H9 (cell line): ENCODE results near the gene SLC1A1. TPM values are rescaled to one million over a fixed set of nuclear protein-coding genes. Genes with fewer than 3 reads are reported as not detected.

Source experiments
- DNase-seq: peaks from one replicate; pipeline ENCODE4 v3.0.0-alpha.2; 2017
- H2AFZ ChIP-seq: one replicate; pipeline ENCODE4 v1.6.1; 2013; ENCODE audit warnings: mild to moderate bottlenecking, low read length, control low read depth, moderate library complexity
- H2AK5ac ChIP-seq: 2 replicates; pipeline ENCODE4 v1.6.1; 2013; ENCODE audit warnings: low read length, control low read depth, mixed read lengths; ENCODE audit not compliant: insufficient read length
- H2BK120ac ChIP-seq: one replicate; pipeline ENCODE4 v1.6.1; 2013; ENCODE audit warnings: low read depth, mild to moderate bottlenecking, low read length, control low read depth, inconsistent platforms; ENCODE audit not compliant: poor library complexity, severe bottlenecking
- H2BK12ac ChIP-seq: 2 replicates; pipeline ENCODE4 v1.6.1; 2013; ENCODE audit warnings: low read length, control low read depth, mixed read lengths, low read depth; ENCODE audit not compliant: insufficient read length
- H2BK15ac ChIP-seq: 2 replicates; pipeline ENCODE4 v1.6.1; 2013; ENCODE audit warnings: low read depth, low read length, control low read depth
- H2BK20ac ChIP-seq: one replicate; pipeline ENCODE4 v1.6.1; 2013; ENCODE audit warnings: low read depth, mild to moderate bottlenecking, low read length, control low read depth, inconsistent platforms; ENCODE audit not compliant: poor library complexity, severe bottlenecking
- H2BK5ac ChIP-seq: 2 replicates; pipeline ENCODE4 v1.6.1; 2013; ENCODE audit warnings: low read length, control low read depth, mixed read lengths; ENCODE audit not compliant: insufficient read length
- H3K14ac ChIP-seq: 2 replicates; pipeline ENCODE4 v1.6.1; 2013; ENCODE audit warnings: low read length, control low read depth; ENCODE audit not compliant: insufficient read depth
- H3K18ac ChIP-seq: 2 replicates; pipeline ENCODE4 v1.6.1; 2013; ENCODE audit warnings: low read depth, mild to moderate bottlenecking, mixed read lengths, low read length, control low read depth; ENCODE audit not compliant: insufficient read length
- H3K23ac ChIP-seq: 2 replicates; pipeline ENCODE4 v1.6.1; 2013; ENCODE audit warnings: low read length, control low read depth, mixed read lengths, low read depth; ENCODE audit not compliant: insufficient read length
- H3K23me2 ChIP-seq: 2 replicates; pipeline ENCODE4 v1.6.1; 2013; ENCODE audit warnings: low read depth, mild to moderate bottlenecking, mixed read lengths, low read length, control low read depth; ENCODE audit not compliant: insufficient read length, poor library complexity, severe bottlenecking
- H3K27ac ChIP-seq: 2 replicates; pipeline ENCODE4 v1.5.1; 2013; ENCODE audit warnings: low read length, control low read depth, mixed read lengths, low read depth; ENCODE audit not compliant: insufficient read length
- H3K27me3 ChIP-seq: 2 replicates; pipeline ENCODE4 v1.6.1; 2013; ENCODE audit warnings: low read length, control low read depth, inconsistent platforms; ENCODE audit not compliant: insufficient read depth
- H3K4ac ChIP-seq: 2 replicates; pipeline ENCODE4 v1.6.1; 2013; ENCODE audit warnings: low read depth, mild to moderate bottlenecking, control low read depth, inconsistent platforms, low read length, moderate library complexity
- H3K4me1 ChIP-seq: 2 replicates; pipeline ENCODE4 v1.6.1; 2013; ENCODE audit warnings: low read length, control low read depth, inconsistent platforms; ENCODE audit not compliant: insufficient read depth
- H3K4me2 ChIP-seq: 2 replicates; pipeline ENCODE4 v1.6.1; 2013; ENCODE audit warnings: low read length, control low read depth, mixed read lengths; ENCODE audit not compliant: insufficient read length, insufficient read depth
- H3K56ac ChIP-seq: 2 replicates; pipeline ENCODE4 v1.6.1; 2013; ENCODE audit warnings: low read depth, mild to moderate bottlenecking, mixed read lengths, low read length, control low read depth; ENCODE audit not compliant: insufficient read length
- H3K79me1 ChIP-seq: 2 replicates; pipeline ENCODE4 v1.6.1; 2013; ENCODE audit warnings: low read depth, mild to moderate bottlenecking, moderate library complexity, low read length, control low read depth, inconsistent platforms; ENCODE audit not compliant: insufficient read depth, poor library complexity, severe bottlenecking
- H3K79me2 ChIP-seq: 2 replicates; pipeline ENCODE4 v1.6.1; 2013; ENCODE audit warnings: low read length, control low read depth, inconsistent platforms; ENCODE audit not compliant: insufficient read depth
- H3K9ac ChIP-seq: 2 replicates; pipeline ENCODE4 v1.6.1; 2013; ENCODE audit warnings: low read length, control low read depth, mixed read lengths; ENCODE audit not compliant: insufficient read length; ENCODE audit errors: extremely low read depth
- H3K9me3 ChIP-seq: one replicate; pipeline ENCODE4 v1.6.1; 2013; ENCODE audit warnings: low read depth, low read length, inconsistent platforms; ENCODE audit not compliant: control insufficient read depth
- H3T11ph ChIP-seq: one replicate; pipeline ENCODE4 v1.6.1; 2013; ENCODE audit warnings: mild to moderate bottlenecking, low read length, control low read depth, inconsistent platforms
- H4K20me1 ChIP-seq: one replicate; pipeline ENCODE4 v1.6.1; 2013; ENCODE audit not compliant: control insufficient read depth, insufficient read length, insufficient read depth
- H4K5ac ChIP-seq: 2 replicates; pipeline ENCODE4 v1.6.1; 2013; ENCODE audit warnings: low read depth, mild to moderate bottlenecking, mixed read lengths, low read length, control low read depth; ENCODE audit not compliant: insufficient read length
- H4K8ac ChIP-seq: replicated peaks from 2 replicates; pipeline ENCODE4 v1.6.1; 2013; ENCODE audit warnings: low read length, control low read depth, mixed read lengths, low read depth; ENCODE audit not compliant: insufficient read length
- H4K91ac ChIP-seq: 2 replicates; pipeline ENCODE4 v1.6.1; 2013; ENCODE audit warnings: low read depth, mild to moderate bottlenecking, moderate library complexity, mixed read lengths, low read length, control low read depth; ENCODE audit not compliant: insufficient read length
- H3K27ac Mint-ChIP-seq, 3 experiments: 2 replicates in 2 of 3; 3 replicates in 1 of 3; pipeline ENCODE4 v1.8.0; 2020 to 2021; ENCODE audit warnings: mixed read lengths in 3 of 3, mild to moderate bottlenecking in 1 of 3, moderate library complexity in 1 of 3
- H3K27me3 Mint-ChIP-seq: 2 replicates; pipeline ENCODE4 v1.8.0; 2021; ENCODE audit warnings: low read depth, mild to moderate bottlenecking, moderate library complexity, mixed read lengths
- H3K36me3 Mint-ChIP-seq, 3 experiments: 2 replicates in 2 of 3; 3 replicates in 1 of 3; pipeline ENCODE4 v1.8.0; 2020 to 2021; ENCODE audit warnings: low read depth in 3 of 3, mixed read lengths in 3 of 3; ENCODE audit not compliant: insufficient read depth in 1 of 3
- H3K4me1 Mint-ChIP-seq, 2 experiments: 2 replicates each; pipeline ENCODE4 v1.8.0; 2020; ENCODE audit warnings: mixed read lengths in 2 of 2
- H3K4me3 Mint-ChIP-seq, 2 experiments: 2 replicates in 1 of 2; 3 replicates in 1 of 2; pipeline ENCODE4 v1.8.0; 2020 to 2021; ENCODE audit warnings: mild to moderate bottlenecking in 2 of 2, mixed read lengths in 2 of 2, moderate library complexity in 1 of 2
- H3K9me3 Mint-ChIP-seq, 2 experiments: 2 replicates in 1 of 2; 3 replicates in 1 of 2; pipeline ENCODE4 v1.8.0; 2020; ENCODE audit warnings: mild to moderate bottlenecking in 2 of 2, mixed read lengths in 2 of 2, moderate library complexity in 1 of 2
- WGBS: extraction: QIAGEN DNeasy Blood & Tissue Kit; methylation state at CpG from one replicate; pipeline ENCODE4 v1.1.7; 2013; ENCODE audit warnings: missing lambda C conversion rate, low lambda C conversion rate, mixed read lengths; ENCODE audit not compliant: insufficient read length; ENCODE audit errors: extremely low coverage; 5-methylcytosine and 5-hydroxymethylcytosine counted together
- total RNA-seq: library from RNA; stranded (reverse); gene quantifications from 2 replicates; pipeline ENCODE4 v1.2.1, GENCODE V29; 2021
- TF ChIP-seq, protein P1 (sequence below): fragments of 200-600 bp; sonication (generic); conservative IDR thresholded peaks from 3 replicates; pipeline ENCODE4 v1.8.0; 2021; ENCODE audit warnings: antibody characterized with exemption, mild to moderate bottlenecking

Gene SLC1A1
- total RNA-seq, 1 experiment from 2014 or later, result 4.7 TPM

DNA sequence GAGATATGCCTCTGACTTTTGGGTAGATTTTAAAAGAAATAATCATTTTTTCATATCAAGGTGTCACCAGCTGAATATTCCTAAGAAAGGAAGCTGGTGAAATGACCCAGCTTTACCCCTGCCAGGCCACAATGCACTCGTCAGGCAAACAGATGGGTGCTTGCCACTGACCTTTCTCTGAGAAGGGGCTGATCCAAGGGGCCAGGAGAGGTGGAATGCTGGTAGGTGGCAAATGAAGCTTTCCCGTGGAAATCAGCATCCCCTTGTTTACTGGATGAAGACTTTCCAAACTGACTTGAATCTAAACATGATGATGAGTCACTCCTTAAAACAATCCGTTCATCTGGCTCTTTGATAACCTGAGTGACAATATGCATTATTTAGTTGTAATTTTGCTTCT, 127.5 kb downstream of the SLC1A1 start:
- H3K9ac ChIP-seq, result no peak overlapping the region
- peaks cover 12% of the 10 kb centered on the region; the same call in 1 of the 2 replicates for H3K4me1 ChIP-seq
- H3K79me2 ChIP-seq, result no peaks in the 10 kb centered on the region
- H4K91ac ChIP-seq, result no peak overlapping the region
- WGBS, result no CpG with 5 or more reads among the region's 3 CpGs
- H3K27ac ChIP-seq, result no peak overlapping the region
- H4K8ac ChIP-seq, result no peak overlapping the region
- H3K23me2 ChIP-seq, result no peaks in the 10 kb centered on the region
- no peak overlapping the region for H3K18ac ChIP-seq
- H3K4me3 Mint-ChIP-seq, result no peak overlapping the region
- DNase-seq, result no peak
- H3K9me3 ChIP-seq, result no peaks in the 10 kb centered on the region
- H2AFZ ChIP-seq, result no peak overlapping the region
- H3K14ac ChIP-seq, result no peak overlapping the region
- no peak overlapping the region for H3T11ph ChIP-seq
- H2BK5ac ChIP-seq, result no peak overlapping the region
- H3K27ac Mint-ChIP-seq, result peak overlapping the region in 2 of 3 experiments; percentile 28 to 36; a peak in 1 of 7 replicates
- H3K4ac ChIP-seq, result no peak overlapping the region
- TF ChIP-seq, protein P1, sequence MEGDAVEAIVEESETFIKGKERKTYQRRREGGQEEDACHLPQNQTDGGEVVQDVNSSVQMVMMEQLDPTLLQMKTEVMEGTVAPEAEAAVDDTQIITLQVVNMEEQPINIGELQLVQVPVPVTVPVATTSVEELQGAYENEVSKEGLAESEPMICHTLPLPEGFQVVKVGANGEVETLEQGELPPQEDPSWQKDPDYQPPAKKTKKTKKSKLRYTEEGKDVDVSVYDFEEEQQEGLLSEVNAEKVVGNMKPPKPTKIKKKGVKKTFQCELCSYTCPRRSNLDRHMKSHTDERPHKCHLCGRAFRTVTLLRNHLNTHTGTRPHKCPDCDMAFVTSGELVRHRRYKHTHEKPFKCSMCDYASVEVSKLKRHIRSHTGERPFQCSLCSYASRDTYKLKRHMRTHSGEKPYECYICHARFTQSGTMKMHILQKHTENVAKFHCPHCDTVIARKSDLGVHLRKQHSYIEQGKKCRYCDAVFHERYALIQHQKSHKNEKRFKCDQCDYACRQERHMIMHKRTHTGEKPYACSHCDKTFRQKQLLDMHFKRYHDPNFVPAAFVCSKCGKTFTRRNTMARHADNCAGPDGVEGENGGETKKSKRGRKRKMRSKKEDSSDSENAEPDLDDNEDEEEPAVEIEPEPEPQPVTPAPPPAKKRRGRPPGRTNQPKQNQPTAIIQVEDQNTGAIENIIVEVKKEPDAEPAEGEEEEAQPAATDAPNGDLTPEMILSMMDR, result no peak
- no peaks in the 10 kb centered on the region for H3K36me3 Mint-ChIP-seq
- no peak overlapping the region for H2BK12ac ChIP-seq
- no peaks in the 10 kb centered on the region for H3K79me1 ChIP-seq
- no peak overlapping the region for H3K23ac ChIP-seq
- no peak overlapping the region for H2BK15ac ChIP-seq
- H3K27me3 Mint-ChIP-seq, result no peaks in the 10 kb centered on the region
- no peak overlapping the region for H2BK120ac ChIP-seq
- no peak overlapping the region for H4K5ac ChIP-seq
- H3K4me1 Mint-ChIP-seq, result peaks cover 36 to 37% of the 10 kb centered on the region in 2 experiments
- H3K4me2 ChIP-seq, result no peak overlapping the region
- H3K56ac ChIP-seq, result no peak overlapping the region
- H2BK20ac ChIP-seq, result no peak overlapping the region
- no peaks in the 10 kb centered on the region for H3K9me3 Mint-ChIP-seq
- no peaks in the 10 kb centered on the region for H4K20me1 ChIP-seq
- no peaks in the 10 kb centered on the region for H3K27me3 ChIP-seq
- no peak overlapping the region for H2AK5ac ChIP-seq
